Measurements from ENCODE around the gene ADGRE1. TPM values are rescaled to one million over a fixed set of nuclear protein-coding genes. Genes with fewer than 3 reads are reported as not detected.

The ADGRE1 gene
- total and polyA plus RNA-seq, 2 experiments from 2014 or later = not detected

DNA sequence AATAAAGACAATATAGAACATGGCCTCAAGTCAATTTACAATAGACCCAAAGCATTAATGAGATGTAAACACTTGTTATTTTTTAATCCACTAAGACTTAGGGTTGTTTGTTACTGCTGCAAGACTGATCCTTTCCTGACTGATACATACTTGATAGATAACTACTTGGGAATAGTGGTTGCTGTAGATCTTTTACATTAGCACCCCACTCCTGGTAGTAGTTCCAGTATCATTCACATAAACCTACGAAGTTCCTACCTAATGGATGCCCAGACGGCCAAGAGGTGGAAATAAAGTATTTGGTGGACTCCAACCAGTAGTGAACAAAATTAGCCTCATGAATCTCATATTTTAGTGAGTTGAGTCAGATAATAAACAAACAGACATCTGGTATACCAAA is 26.9 kb downstream of the ADGRE1 start:
- no peak overlapping the region for H3K4me3 ChIP-seq
- H2AFZ ChIP-seq = no peak overlapping the region
- H3K9ac ChIP-seq = no peak overlapping the region
- TF ChIP-seq EZH2phosphoT487 (IDR thresholded peaks at IDR 0.05; ENCODE audit: insufficient read depth, low read depth) (no peak), EZH2 (IDR thresholded peaks at IDR 0.05; ENCODE audit: insufficient read depth, poor library complexity, severe bottlenecking) (no peak)
- no peaks in the 10 kb centered on the region for H3K4me1 ChIP-seq (ENCODE audit: insufficient read depth)
- no peaks in the 10 kb centered on the region for H3K79me2 ChIP-seq (ENCODE audit: insufficient read depth)
- no peaks in the 10 kb centered on the region for H3K9me3 ChIP-seq (ENCODE audit: low read depth)
- in situ Hi-C loops (cut with MboI) = no loop called here
- H3K4me2 ChIP-seq (ENCODE audit: unreplicated experiment) = no peak overlapping the region
- no peaks in the 10 kb centered on the region for H4K20me1 ChIP-seq (ENCODE audit: insufficient read depth)
- WGBS, 2 experiments (ENCODE audit: low coverage in 1 of 2, low lambda C conversion rate in 2 of 2, missing lambda C conversion rate in 2 of 2) = 2 to 3% methylated on average over 2 of the region's 2 CpGs
- H3F3A ChIP-seq (ENCODE audit: insufficient read depth) = no peaks in the 10 kb centered on the region
- no peak overlapping the region for H3K27ac ChIP-seq
- no peaks in the 10 kb centered on the region for H3K27me3 ChIP-seq (replicated peaks; ENCODE audit: insufficient read depth)
- no peak for DNase-seq
- H3K9me2 ChIP-seq (ENCODE audit: insufficient read depth) = no peaks in the 10 kb centered on the region
- H3K36me3 ChIP-seq (ENCODE audit: low read depth) = no peaks in the 10 kb centered on the region

DNA sequence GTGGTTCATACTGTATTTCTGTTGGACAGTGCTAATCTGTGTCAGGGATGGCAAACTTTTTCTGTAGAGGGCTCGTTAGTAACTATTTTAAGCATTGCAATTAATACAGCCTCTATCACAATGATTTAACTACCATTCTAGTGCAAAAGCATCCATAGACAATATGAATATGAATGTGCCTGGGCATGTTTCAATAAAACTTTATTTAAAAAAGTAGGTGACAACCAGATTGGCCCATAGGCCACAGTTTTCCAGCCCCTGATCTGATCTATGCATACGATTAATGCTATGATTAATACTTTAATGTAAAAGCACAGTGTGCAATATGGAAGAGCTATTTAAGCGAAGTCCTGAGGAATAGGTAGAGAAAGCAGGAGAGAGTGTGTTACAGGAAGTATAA is 29.6 kb downstream of the ADGRE1 start:
- H3K4me3 ChIP-seq = no peak overlapping the region
- no peaks in the 10 kb centered on the region for H3K9me3 ChIP-seq (ENCODE audit: low read depth)
- H3K4me2 ChIP-seq (ENCODE audit: unreplicated experiment) = no peak overlapping the region
- WGBS, 2 experiments (ENCODE audit: low coverage in 1 of 2, low lambda C conversion rate in 2 of 2, missing lambda C conversion rate in 2 of 2) = 8 to 15% methylated on average over 3 of the region's 3 CpGs
- TF ChIP-seq EZH2 (IDR thresholded peaks at IDR 0.05; ENCODE audit: insufficient read depth, poor library complexity, severe bottlenecking) (no peak), EZH2phosphoT487 (IDR thresholded peaks at IDR 0.05; ENCODE audit: insufficient read depth, low read depth) (no peak)
- H3K27me3 ChIP-seq (replicated peaks; ENCODE audit: insufficient read depth) = no peaks in the 10 kb centered on the region
- H3K4me1 ChIP-seq (ENCODE audit: insufficient read depth) = no peaks in the 10 kb centered on the region
- no peaks in the 10 kb centered on the region for H3K36me3 ChIP-seq (ENCODE audit: low read depth)
- in situ Hi-C loops (cut with MboI) = no loop called here
- no peak overlapping the region for H3K9ac ChIP-seq
- no peaks in the 10 kb centered on the region for H3K9me2 ChIP-seq (ENCODE audit: insufficient read depth)
- H4K20me1 ChIP-seq (ENCODE audit: insufficient read depth) = no peaks in the 10 kb centered on the region
- no peaks in the 10 kb centered on the region for H3K79me2 ChIP-seq (ENCODE audit: insufficient read depth)
- H2AFZ ChIP-seq = no peak overlapping the region
- no peaks in the 10 kb centered on the region for H3F3A ChIP-seq (ENCODE audit: insufficient read depth)
- DNase-seq = no peak
- H3K27ac ChIP-seq = no peak overlapping the region

DNA sequence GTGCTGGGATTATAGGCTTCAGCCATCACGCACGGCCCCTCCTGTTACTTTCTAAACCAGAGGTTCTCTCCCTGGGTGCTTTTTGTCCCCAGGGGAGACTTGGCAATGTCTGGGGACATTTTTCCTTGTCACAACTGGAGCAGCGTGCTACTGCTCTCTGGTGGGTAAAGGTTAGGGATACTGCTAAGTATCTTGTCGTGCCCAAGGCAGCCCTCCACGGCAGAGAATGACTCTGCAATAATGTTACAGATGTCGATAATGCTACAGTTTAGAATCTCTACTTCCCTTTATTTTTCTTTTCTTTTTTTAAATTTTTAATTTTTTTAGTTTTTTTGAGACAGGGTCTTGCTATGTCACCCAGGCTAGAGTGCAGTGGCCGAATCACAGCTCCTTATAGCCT is 38.0 kb downstream of the ADGRE1 start:
- Histone ChIP-seq H2AFZ (no peak overlapping the region), H3K4me3 (no peak overlapping the region), H4K20me1 (ENCODE audit: insufficient read depth) (no peaks in the 10 kb centered on the region), H3K27me3 (replicated peaks; ENCODE audit: insufficient read depth) (no peaks in the 10 kb centered on the region), H3K4me2 (ENCODE audit: unreplicated experiment) (no peak overlapping the region), H3K79me2 (ENCODE audit: insufficient read depth) (no peaks in the 10 kb centered on the region), H3K4me1 (ENCODE audit: insufficient read depth) (no peaks in the 10 kb centered on the region), H3K9me2 (ENCODE audit: insufficient read depth) (no peaks in the 10 kb centered on the region), H3K36me3 (ENCODE audit: low read depth) (no peaks in the 10 kb centered on the region), H3F3A (ENCODE audit: insufficient read depth) (no peaks in the 10 kb centered on the region), H3K27ac (no peak overlapping the region), H3K9me3 (ENCODE audit: low read depth) (no peaks in the 10 kb centered on the region), H3K9ac (no peak overlapping the region)
- in situ Hi-C loops (cut with MboI) = no loop called here
- 43 to 47% methylated on average over 7 of the region's 7 CpGs for WGBS, 2 experiments (ENCODE audit: low coverage in 1 of 2, low lambda C conversion rate in 2 of 2, missing lambda C conversion rate in 2 of 2)
- TF ChIP-seq EZH2phosphoT487 (IDR thresholded peaks at IDR 0.05; ENCODE audit: insufficient read depth, low read depth) (no peak), EZH2 (IDR thresholded peaks at IDR 0.05; ENCODE audit: insufficient read depth, poor library complexity, severe bottlenecking) (no peak)
- no peak for DNase-seq

DNA sequence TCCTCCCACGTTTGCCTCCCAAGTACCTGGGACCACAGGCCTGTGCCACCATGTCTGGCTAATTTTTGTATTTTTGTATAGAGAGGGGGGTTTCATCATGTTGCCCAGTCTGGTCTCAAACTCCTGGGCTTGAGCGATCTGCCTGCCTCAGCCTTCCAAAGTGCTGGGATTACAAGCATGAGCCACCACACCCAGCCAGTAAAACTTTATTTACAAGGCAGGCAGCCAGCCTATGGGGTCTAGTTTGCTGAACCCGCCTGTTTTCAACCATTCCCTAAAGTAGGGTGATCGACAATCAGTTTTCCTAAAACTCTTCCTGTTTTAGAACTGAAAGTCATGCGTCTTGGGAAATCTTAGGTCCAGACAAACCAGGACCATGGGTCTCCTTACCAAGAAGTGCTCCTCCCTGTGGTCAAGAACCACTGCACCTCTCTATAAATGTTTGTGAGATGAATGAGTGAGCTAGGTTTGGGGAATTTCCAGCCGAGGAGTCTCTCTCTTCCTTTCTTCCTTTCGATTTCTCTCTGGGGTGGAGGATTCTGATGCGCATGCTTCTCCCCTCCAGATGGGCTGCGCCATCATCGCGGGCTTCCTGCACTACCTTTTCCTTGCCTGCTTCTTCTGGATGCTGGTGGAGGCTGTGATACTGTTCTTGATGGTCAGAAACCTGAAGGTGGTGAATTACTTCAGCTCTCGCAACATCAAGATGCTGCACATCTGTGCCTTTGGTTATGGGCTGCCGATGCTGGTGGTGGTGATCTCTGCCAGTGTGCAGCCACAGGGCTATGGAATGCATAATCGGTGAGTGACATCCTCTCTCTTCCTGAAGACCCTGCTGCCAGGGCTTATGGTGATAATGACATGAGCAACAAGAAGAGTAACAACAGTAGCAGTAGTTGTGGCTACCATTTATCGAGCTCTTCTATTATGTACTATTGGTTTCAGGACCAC is 38.7 kb downstream of the ADGRE1 start:
- Histone ChIP-seq H2AFZ (no peak overlapping the region), H4K20me1 (ENCODE audit: insufficient read depth) (no peaks in the 10 kb centered on the region), H3K4me1 (ENCODE audit: insufficient read depth) (no peaks in the 10 kb centered on the region), H3K4me2 (ENCODE audit: unreplicated experiment) (no peak overlapping the region), H3F3A (ENCODE audit: insufficient read depth) (no peaks in the 10 kb centered on the region), H3K36me3 (ENCODE audit: low read depth) (no peaks in the 10 kb centered on the region), H3K9me2 (ENCODE audit: insufficient read depth) (no peaks in the 10 kb centered on the region), H3K4me3 (no peak overlapping the region), H3K9me3 (ENCODE audit: low read depth) (no peaks in the 10 kb centered on the region), H3K27me3 (replicated peaks; ENCODE audit: insufficient read depth) (no peaks in the 10 kb centered on the region), H3K27ac (no peak overlapping the region), H3K79me2 (ENCODE audit: insufficient read depth) (no peaks in the 10 kb centered on the region), H3K9ac (no peak overlapping the region)
- in situ Hi-C loops (cut with MboI) = no loop called here
- DNase-seq = peak; percentile 38
- 54 to 56% methylated on average over 15 of the region's 15 CpGs for WGBS, 2 experiments (ENCODE audit: low coverage in 1 of 2, low lambda C conversion rate in 2 of 2, missing lambda C conversion rate in 2 of 2)
- TF ChIP-seq EZH2phosphoT487 (IDR thresholded peaks at IDR 0.05; ENCODE audit: insufficient read depth, low read depth) (no peak), EZH2 (IDR thresholded peaks at IDR 0.05; ENCODE audit: insufficient read depth, poor library complexity, severe bottlenecking) (no peak)

All from GM23248 (cell line).